Ramos (cell line): ENCODE measurements around the gene ACSL3.
"Not testable (repeated sequence)": the region's sequence is repeated elsewhere in the genome, so short reads cannot be mapped to it uniquely, and the experiment has no call there.

Experiments
- in situ Hi-C: fragments of 300-500 bp; cut with MboI; formaldehyde crosslinking; loops from one replicate; pipeline ENCODE4 v1.14.3; 2022; ENCODE audit warnings: low sequenced_read_pairs; ENCODE audit not compliant: unreplicated experiment

The ACSL3 gene

DNA sequence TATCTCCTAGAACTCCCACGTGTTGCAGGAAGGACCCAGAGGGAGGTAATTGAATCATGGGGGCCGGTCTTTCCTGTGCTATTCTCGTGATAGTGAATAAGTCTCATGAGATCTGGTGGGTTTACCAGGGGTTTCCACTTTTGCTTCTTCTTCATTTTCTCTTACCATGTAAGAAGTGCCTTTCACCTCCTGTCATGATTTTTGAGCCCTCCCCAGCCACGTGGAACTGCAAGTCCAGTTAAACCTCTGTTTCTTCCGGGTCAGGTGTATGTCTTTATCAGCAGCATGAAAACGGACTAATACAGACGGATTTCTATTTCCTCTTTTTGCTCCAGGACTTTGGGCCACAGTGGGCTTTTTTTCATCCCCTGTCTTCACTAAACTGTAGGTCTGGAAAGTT is 102.8 kb downstream of the ACSL3 start:
- in situ Hi-C loops, result no loop called here

DNA sequence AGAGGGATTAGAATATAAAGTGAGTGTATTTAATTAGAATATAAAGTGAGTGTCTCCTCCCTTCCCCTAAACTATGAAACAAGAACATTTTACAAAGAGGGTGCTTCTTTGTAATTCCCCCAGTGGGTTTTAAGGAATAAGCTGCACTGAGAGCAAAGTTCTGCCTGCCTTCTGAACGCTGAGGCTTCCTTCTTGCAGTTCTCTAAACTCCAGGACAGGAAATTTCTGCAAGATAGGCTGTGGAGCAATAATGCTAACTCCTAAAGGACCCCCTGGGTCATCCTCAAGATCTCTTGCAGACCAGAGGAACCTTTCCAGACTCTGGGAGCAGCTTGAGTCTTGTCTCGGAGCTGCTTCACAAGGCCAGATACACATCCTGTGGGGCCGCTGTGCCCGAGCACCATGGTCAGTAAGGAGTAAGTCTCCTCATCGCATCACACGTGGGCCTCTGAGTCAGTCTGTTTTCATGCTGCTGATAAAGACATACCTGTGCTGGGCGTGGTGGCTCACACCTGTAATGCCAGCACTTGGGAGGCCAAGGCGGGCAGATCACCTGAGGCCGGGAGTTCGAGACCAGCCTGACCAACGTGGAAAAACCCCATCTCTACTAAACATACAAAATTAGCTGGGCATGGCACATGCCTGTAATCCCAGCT is 103.7 kb downstream of the ACSL3 start:
- in situ Hi-C loops, result no loop called here

DNA sequence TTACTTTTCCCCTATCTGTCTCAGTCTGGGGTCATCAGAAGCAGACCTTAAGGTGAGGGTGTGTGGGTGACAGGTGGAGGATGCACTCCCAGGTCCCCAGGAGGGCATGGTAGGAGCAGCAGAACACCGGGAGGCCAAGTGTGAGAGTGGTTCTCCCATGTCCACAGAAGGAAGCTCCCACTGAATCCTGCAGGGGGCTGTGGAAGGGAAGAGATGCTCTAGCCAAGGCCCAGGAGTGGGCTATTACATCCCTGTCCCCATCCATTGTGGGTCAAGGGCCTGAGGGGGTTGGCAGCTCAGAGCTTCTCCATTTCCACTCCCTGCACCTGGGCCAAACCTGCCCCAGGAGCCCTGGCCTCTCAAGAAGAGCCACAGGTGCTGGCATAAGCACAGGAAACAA is 104.7 kb downstream of the ACSL3 start:
- in situ Hi-C loops, result no loop called here

DNA sequence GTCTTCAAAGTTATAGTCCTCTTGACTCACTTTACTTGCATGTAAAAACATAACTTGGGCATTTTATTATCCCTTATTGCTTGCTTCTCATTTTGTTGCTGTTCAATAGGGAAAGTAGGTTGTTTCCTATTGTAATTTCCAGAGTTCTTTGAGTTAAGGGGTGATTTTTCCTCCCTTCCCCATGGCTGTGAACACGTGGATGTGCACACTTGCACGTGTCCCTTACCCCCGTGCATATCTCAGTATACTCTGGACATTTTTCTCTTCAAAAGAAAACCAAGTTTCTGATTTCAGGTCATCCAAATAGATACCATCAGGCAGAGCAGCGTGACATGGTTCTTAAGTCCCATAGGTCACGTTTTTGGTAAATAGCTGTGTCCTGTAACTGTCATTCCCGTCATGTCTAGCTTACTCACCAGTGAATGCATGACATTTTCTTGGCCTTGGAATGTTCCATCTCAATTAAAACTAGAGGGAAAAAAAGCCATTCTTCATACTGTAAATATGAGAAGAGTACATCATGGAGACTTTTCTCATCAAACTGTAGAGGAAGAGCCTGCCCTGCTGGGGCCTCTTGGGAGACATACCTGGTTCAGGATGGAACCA is 107.8 kb downstream of the ACSL3 start:
- in situ Hi-C loops, result no loop called here

DNA sequence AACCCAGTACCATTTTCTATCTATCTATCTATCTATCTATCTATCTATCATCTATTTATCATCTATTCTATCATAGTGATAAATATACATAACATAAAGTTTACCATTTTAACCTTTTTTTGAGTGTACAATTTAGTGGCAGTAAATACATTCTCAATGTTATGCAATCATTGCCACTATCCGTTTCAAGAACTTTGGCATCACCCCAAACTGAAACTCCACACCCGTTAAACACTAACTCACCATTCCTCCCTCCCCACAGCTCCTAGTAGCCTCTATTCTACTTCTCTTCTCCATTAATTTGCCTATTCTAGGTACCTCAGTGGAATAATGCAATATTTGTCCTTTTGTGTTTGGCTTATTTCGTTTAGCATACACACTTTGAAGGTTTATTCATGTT is 108.7 kb downstream of the ACSL3 start:
- in situ Hi-C loops, result no loop called here

DNA sequence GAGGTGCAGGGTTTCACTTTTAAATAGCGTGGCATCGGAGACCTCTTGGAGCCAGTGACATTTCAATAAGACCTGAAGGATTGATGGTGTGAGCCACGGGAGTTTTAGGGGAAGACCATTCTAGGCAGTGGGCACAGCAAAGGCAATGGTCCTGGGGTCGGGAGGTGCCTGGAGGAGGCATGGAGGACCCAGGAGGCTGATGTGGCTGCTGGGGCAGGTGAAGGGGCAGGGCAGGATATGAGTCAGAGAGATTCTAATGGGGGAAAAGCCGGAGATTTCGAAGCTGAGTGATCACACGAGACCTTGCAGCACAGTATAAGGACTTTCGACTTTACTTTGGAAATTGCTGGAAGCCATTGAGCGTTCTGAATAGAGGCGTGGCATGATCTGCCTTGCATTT is 111.6 kb downstream of the ACSL3 start:
- in situ Hi-C loops, result no loop called here

DNA sequence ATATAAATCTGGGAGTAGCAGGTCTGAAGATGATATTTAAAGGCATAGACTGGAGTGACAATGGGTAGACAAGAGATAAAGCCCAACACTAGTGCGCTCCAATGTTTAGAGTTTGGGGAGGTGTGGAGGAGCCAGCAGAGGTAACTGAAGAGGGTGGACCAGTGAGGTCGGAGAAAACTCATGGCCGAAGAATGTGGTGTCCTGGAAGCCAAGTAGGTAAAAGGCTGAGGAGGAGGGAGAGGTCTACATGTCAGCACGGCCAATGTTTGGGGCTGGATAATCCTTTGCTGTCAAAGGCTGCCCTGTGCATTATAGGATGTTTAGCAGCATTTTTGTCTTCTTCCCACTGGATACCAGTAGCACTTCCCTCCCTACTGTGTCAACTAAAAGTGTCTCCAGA is 112.4 kb downstream of the ACSL3 start:
- in situ Hi-C loops, result no loop called here

DNA sequence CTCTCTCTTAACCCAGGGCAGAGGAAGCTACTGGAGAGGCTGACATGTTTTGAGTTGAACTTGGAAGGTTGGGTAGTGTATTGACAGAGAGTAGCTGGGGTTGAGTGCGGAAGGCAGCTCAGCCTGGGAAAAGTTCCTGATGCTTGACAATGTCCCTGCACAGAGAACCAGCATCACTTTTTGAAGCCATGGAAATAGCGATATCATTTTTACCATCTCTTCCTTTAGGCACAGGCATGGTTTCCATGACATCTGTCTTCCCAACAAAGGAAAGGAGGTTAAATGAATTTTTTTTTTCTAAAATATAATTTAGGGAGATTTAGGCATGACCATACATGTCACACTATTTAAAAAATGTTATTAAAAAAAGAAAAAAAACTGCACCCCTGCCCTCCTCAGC is 112.9 kb downstream of the ACSL3 start:
- in situ Hi-C loops, result no loop called here

DNA sequence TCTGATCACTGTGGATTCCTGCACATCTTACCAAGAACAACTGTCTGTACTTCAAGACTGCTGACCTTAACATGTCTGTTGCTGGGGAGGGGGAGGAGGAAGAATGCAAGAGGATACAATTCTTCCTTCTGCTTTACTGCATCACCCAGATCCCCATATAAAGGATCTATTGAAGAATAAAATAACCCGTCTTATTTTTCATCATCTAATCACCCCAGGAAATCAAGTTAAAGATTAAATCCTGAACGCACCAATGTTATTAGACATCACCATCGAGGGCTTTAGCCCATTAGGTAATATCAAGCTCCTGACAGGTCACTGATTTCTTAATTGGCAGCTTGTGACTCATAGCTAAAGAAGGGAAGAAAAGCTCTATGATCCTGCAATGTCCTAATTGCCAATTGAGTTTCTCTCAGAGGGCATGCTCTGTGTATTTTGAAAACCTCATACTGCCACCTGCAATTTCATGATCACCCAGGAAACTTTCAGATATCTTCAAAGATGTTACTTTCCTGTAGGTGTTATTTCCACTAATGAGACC is 115.8 kb downstream of the ACSL3 start:
- in situ Hi-C loops, result no loop called here

DNA sequence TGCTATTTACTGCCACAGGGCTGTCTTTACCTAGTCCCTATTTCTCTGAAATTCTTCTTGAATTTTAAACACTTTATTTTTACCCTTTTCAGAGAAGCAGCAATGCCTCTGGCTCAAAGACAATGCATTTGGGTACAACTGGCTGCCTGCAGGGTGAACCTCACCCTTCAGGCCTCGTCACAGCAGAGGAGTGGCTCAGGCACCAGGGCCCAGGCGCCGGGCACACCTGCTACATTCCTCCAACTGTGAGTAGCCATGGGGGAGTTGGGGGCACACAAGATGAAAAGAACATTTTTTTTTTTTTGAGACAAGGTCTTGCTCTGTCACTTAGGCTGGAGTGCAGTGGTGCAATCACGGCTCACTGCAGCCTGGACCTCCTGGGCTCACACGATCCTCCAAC is 116.3 kb downstream of the ACSL3 start:
- in situ Hi-C loops, result no loop called here

DNA sequence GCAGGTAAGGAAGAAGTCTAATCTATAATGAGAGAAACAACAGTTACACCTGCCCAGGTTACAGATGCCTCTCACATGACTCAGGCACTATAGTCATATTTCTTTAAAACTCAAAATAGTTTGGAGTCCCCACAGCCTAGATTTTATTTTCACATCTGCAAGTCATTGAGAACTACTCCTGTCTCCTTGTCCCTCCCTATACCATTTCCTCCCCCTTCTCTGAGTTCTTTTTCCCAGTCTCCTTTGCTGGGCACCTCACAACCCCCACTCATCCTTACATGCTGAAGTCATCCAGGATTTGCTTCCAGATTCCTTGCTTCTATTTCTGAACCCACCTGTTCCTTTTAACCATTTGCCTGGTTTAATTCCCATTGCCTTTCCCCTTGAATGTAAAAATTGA is 118.0 kb downstream of the ACSL3 start:
- in situ Hi-C loops, result no loop called here

DNA sequence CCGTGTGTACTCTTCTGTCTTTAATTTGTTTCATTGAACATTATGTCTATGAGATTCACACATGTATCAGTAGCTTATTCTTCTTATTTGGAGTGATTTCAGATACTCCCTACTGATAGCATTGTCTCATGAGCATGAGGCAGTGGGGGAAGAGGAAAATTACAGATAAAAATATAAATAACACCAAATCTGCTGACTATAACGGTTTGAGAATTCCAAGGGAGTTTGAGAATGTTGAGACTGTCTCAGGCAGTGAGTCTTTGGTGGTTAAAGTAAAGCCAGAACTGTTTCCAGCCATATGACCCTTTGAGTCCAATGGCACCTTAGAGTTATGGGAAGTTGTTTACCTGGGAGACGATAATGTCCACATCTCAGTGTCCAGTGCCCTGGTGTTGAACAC is 118.6 kb downstream of the ACSL3 start:
- in situ Hi-C loops, result no loop called here

DNA sequence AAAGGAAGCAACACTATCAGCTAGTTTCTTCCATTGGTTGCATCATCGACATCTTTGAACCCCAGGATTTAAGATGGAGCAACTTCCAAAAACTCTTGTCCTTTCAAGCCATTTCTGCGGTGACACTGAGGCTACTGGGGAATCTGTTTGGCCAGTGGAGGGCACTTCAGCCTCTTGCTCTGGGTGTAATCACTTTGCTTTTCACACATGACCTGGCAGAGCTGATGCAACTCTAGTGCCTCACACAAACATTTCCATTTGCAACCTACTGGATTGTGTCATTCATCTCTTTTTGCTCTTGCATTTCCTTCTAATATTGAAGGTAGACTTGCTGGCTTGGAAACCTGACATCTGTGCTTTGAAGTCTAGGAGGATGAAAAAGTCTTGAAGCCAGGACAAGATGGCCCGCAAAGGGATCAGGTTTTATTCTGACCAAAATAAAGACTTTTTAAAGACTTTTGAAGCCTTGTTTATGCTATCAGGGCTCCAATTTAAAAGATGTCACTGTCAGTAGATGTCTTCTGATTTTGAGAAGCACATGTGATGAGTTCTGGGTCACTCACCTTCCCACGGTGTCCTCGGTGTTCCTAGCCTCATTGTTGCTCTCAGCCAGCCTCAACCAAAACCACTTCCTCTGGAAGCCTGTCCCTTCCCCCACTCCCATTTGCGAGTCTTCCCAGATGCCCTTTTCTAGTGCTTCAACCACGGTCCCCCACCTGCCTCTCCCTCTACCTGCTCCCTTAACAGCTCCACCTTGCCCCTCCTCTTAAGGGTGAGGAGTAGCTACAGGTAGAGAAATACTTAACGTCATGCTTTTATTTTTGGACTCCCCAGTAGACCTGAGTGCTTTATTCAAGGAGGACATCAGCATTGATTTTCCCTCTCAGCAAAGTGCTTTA is 121.4 kb downstream of the ACSL3 start:
- in situ Hi-C loops, result no loop called here

DNA sequence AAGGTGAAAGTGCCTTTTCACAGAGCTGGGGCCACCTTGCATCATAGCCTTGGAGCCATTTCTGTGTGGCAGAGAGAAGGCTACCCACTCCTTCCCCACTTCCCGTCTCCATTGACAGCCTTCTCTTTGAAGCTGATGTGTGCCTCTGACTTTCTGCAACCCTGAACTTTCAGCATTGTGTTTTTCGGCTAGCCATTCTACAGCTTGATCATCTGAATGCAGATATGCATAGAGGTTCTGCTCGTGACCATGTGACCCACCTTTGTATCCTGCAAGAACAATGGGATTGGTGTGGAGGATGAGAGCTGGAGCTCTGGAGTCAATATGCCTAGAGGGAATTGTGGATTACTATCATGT is 122.1 kb downstream of the ACSL3 start:
- in situ Hi-C loops, result no loop called here

DNA sequence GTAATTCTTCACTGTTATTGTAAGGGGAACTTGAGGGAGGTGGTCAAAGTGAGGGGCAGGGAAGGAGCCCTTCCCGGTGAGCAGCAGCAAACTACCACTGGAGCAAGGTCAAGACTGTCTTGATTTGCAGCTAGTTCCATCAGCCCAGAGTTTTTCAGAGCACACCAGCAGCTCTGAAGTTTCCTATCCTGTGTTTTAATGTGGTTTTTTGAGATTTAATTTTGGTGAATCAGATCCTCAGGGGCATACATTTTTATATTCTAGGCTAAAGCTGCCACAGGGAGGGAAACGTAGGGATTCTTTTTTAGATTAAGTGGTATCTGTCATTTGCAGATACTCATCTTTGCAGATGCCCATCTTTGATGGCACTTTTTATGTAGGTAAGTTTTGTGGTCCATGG is 124.1 kb downstream of the ACSL3 start:
- in situ Hi-C loops, result no loop called here

DNA sequence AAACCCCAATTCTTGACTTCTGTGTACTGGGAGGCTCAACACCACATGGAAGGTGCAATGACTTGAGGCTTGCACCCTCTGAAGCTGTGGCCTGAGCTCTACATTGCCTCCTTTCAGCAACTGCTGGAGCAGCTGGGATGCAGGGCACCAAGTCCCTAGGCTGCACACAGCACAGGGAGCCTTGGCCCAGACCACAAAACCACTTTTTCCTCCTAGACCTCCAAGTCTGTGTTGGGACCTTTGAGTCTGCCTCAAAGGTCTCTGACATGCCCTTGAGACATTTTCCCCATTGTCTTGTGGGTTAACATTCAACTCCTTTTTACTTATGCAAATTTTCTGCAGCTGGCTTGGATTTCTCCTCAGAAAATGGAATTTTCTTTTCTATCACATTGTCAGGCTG is 128.6 kb downstream of the ACSL3 start:
- in situ Hi-C loops, result no loop called here

DNA sequence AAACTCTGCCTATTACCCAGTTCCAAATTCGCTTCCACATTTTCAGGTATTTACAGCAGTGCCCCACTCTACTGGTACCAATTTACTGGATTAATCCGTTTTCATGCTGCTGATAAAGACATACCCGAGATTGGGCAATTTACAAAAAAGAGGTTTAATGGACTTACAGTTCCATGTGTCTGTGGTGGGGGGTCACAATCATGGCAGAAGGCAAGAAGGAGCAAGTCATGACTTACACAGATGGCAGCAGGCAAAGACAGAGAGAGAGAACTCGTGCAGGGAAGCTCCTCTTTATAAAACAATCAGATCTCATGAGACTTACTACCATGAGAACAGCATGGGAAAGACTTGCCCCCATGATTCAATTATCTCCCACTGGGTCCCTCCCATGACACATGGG is 129.4 kb downstream of the ACSL3 start:
- in situ Hi-C loops, result not testable (repeated sequence)

DNA sequence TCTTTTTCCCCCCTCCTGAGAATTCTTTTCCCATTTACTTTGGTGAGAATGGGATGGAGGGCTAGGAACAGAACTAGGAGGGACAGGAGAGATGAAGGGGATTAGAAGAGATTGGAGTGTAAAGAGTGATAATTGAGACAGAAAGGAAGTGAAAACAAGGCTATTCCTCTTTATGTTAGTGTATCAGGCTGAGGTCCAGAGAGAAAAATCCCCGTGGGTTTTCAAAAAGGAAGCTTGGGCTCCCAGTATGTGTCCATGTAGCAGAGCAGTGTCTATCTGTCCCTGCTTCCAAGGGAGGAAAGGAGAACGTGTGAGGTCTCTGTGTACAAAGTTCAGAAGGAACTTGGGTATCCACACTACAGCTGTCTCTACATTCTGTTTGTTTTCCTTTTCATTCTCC is 131.3 kb downstream of the ACSL3 start:
- in situ Hi-C loops, result no loop called here
